IPS DF 19.7 (cell line): ENCODE measurements around the gene NOXO1.
"Not testable (repeated sequence)": the region's sequence is repeated elsewhere in the genome, so short reads cannot be mapped to it uniquely, and the experiment has no call there.

Source experiments
- DNase-seq: peaks from one replicate; pipeline ENCODE4 v3.0.0-alpha.2; 2013; ENCODE audit warnings: low read depth, low spot score

The NOXO1 gene

GRCh38 chr16:1981398-1981836, at the start of gene NOXO1:
Gene NOXO1, minus strand, starts transcription at chr16:1981469. Its CDS starts 290 bp downstream, at chr16:1981179.
- no peak for DNase-seq

GRCh38 chr16:2030036-2030435, 48.8 kb upstream of the NOXO1 start:
- no peak for DNase-seq

GRCh38 chr16:2029350-2029749, 48.1 kb upstream of the NOXO1 start:
- no peak for DNase-seq

- no peak for DNase-seq
Measured at GRCh38 chr16:2028620-2029220, 47.5 kb upstream of the NOXO1 start.

GRCh38 chr16:2028146-2028545, 46.9 kb upstream of the NOXO1 start:
- no peak for DNase-seq

GRCh38 chr16:2027024-2028010, 46.0 kb upstream of the NOXO1 start:
- no peak for DNase-seq

- DNase-seq: no peak
Measured at GRCh38 chr16:2026461-2027023, 45.3 kb upstream of the NOXO1 start, which contains the start of gene NHERF2. Gene NHERF2, plus strand, starts transcription at chr16:2026902. Its CDS starts 104 bp downstream, at chr16:2027006.

- no peak for DNase-seq
Measured at GRCh38 chr16:2025878-2026460, 44.7 kb upstream of the NOXO1 start.

- DNase-seq: no peak
Measured at GRCh38 chr16:2025251-2025650, 44.0 kb upstream of the NOXO1 start.

GRCh38 chr16:2024032-2024420, 42.8 kb upstream of the NOXO1 start:
- DNase-seq: no peak

GRCh38 chr16:2023092-2024031, 42.1 kb upstream of the NOXO1 start:
- DNase-seq: no peak

GRCh38 chr16:2022723-2023091, 41.4 kb upstream of the NOXO1 start:
- no peak for DNase-seq

GRCh38 chr16:2019921-2020831, 38.9 kb upstream of the NOXO1 start:
- DNase-seq: no peak

- DNase-seq: no peak
Measured at GRCh38 chr16:2019518-2019920, 38.2 kb upstream of the NOXO1 start, which contains the start of gene NPW. Gene NPW, plus strand, starts transcription at chr16:2019785.

- no peak for DNase-seq
Measured at GRCh38 chr16:2016407-2016922, 35.2 kb upstream of the NOXO1 start.

GRCh38 chr16:2015947-2016208, 34.6 kb upstream of the NOXO1 start:
- DNase-seq: no peak

GRCh38 chr16:2015117-2015946, 34.1 kb upstream of the NOXO1 start:
- no peak for DNase-seq

GRCh38 chr16:2013527-2013926, 32.3 kb upstream of the NOXO1 start:
- DNase-seq: no peak

- DNase-seq: not testable (repeated sequence)
Measured at GRCh38 chr16:2011726-2012125, 30.5 kb upstream of the NOXO1 start.
